NCI-H345 treated with DMSO at 0.1 percent for 48 hours (cell line): ENCODE data around the gene NSG2.
A peak's percentile ranks its signal among the peaks of the same experiment; 100 is the strongest.
"Not testable (repeated sequence)": the region's sequence is repeated elsewhere in the genome, so short reads cannot be mapped to it uniquely, and the experiment has no call there.

Source experiments
- DNase-seq: peaks from one replicate; lab custom pipeline; 2025; ENCODE audit not compliant: unreplicated experiment; lab: John Stamatoyannopoulos, UW

NSG2 gene

GRCh38 chr5:174100490-174100889 is 55.0 kb downstream of the NSG2 start:
- no peak for DNase-seq

- no peak for DNase-seq
Measured at GRCh38 chr5:174101195-174101730, 55.8 kb downstream of the NSG2 start.

DNA sequence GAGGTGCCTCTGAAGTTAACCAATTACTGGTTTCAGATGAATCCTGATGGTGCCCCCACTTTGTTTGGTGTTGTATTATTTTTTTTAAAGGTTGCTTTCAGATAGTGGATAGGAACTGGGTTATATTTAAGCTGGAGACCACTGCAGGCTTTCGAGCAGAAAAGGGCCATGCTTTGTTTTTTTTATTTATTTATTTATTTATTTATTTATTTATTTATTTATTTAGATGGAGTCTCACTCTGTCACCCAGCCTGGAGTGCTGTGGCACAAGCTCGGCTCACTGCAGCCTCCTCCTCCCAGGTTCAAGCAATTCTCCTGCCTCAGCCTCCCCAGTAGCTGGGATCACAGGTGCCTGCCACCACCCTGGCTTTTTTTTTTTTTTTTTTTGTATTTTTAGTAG is 57.1 kb downstream of the NSG2 start:
- not testable (repeated sequence) for DNase-seq

DNA sequence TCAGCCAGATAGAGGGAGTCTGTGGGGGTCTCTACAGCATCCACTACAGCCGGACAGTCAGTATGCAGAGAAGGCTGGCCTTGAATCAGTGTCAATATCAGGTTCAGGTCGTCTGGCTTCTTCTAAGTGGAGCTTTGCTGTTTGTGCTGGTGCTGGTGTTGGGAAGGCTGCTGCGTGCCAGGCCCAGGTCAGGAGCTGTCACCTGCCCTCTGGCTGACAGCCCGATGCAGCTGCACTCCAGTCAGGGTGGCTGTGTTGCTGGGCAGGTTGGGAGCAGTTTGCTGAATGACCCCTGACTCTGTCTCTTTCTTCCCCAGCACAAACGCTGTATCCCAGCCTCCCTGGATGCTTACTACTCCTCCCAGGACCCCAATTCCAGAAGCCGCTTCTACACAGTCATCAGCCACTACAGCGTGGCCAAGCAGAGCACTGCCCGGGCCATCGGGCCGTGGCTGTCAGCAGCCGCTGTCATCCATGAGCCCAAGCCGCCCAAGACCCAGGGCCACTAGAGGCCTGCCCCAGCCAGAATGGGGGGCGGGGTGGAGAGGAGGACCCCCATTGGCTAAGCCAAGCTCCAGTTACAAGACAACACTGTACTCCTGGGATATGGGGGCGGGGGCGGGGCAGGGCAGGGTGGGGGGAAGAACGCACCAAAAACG is 61.6 kb downstream of the NSG2 start:
- DNase-seq, result no peak

DNA sequence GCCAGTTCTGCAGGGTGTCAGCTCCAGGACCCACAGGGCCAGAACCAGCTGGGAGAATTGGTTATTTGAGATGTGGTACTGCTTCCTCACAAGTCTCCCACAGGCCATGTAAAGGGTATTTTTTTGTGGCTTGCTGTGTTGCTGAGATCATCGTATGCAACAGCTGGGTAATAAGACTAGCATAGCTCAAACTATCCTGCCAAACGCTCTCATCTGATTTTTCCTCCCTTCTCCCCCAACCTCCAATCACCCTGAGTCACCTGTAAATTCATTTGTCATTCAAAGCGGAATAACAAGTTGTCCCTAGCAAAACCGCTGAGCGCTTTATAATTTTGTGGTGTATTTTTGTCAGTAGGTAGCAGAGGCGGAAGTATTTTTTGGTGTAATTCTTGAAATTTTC is 63.2 kb downstream of the NSG2 start:
- DNase-seq, result no peak

DNA sequence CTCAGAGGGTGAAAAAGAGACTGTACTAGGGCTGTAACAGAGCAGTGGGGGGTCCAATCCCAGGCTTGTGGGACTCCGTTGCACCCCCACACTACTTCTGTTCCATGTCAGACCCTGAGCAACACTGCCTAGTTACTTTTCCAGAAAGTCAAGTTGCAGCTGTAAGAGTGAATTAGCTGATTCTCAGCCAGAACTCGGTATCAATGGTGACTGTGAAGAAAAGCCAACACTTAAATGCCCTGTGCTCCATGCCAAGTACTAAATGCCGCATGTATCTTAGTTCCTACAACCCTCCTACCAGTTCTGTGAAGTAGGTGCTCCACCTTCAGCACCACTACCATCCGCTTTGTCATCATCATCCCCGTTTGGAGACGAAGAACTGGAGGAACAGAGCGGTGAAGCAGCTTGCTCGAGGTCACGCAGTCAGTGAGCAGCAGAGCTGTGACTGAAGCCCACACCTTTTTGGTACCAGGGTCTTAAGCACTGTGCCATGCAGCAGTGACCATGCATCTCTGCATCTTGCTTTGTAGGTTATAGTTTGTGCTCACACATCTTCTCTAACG is 64.3 kb downstream of the NSG2 start:
- no peak for DNase-seq

GRCh38 chr5:174110310-174110709 is 64.8 kb downstream of the NSG2 start:
- DNase-seq, result no peak

DNA sequence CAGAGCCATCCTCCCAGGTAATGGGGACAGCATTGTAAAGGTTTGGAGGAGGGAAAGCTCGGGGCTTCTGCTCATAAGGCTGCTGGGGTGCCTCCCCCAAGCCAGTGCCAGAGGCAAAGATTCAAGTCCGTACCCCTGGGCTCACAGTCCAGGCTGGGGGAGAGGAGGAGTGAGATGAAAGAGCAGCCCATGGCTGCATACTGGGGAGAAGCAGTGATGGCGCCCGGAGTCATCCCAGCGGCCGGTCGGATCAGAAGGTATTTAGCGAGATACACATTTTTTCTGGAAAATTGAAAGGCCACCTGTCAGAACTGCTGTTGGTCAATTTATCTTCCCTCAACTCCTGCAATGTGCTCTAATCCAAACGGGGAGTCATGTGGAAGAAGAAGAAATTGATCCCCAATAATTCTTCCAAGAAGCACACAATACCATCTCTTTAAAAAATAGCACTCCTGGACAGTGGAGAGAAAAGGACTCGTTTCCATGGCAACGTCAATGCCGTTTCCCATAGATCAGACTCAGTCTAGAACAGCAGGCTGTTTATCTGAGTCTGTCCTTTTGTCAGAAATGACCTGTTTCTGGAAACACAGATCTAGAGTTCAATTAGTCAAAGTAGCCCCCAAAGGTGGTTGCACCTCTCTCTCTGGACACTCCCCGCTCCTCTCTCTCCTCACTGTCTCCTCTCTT is 65.9 kb downstream of the NSG2 start:
- DNase-seq, result no peak

GRCh38 chr5:174115226-174115625 is 69.7 kb downstream of the NSG2 start:
- no peak for DNase-seq

- DNase-seq, result no peak
Measured at GRCh38 chr5:174118823-174119467, 73.4 kb downstream of the NSG2 start.

GRCh38 chr5:174119468-174119881 is 74.0 kb downstream of the NSG2 start:
- no peak for DNase-seq

DNA sequence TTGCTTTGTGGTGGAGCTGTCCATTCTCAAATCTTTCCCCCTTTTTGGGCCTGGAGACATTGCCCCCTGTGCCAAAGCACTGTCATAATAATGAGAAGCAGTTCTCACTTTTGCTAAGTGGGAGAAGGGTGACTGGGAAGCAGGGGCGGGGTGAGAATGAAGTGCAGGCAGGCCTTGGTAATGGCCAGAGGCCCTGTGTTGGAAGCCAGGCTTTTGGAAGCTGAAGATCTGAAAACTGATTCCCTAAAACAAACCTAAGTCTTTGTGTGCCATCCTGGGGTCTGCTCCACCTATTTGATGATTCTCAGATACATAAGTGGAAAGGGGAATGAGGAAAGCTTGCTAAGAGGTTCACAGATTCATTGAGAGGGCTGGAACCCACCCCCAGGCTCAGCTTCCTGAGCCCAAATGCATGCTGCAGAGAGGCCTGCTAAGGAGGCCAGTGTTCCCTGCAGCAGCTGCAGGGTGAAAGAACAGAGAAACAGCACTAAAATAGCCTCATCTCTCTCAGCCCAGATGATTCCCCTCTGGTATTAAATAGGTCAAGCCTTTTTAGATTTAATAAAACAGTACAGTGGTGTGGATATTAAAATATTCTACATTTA is 75.0 kb downstream of the NSG2 start:
- no peak for DNase-seq

- DNase-seq, result no peak
Measured at GRCh38 chr5:174134545-174134944, 89.0 kb downstream of the NSG2 start.

DNA sequence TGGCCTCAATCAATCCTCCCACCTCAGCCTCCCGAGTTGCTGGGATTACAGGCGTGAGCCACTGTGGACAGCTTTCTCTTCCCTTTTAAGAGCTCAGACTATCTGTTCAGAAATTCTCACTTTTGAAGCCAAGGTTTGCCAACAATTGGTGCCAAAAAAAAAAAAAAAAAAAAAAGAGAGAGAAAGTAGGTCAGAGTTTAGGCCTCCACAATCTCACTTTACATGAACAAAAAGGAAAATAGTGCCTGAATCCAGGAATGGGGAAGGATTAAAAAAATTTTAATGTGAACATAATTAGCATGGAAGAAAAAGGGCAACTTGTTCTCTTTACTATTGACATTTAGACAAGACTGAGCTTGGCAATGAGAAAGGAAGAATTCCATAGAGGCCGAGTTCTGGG is 94.1 kb downstream of the NSG2 start:
- no peak for DNase-seq

GRCh38 chr5:174140452-174141020 is 95.0 kb downstream of the NSG2 start:
- no peak for DNase-seq

- no peak for DNase-seq
Measured at GRCh38 chr5:174141398-174141797, 95.9 kb downstream of the NSG2 start.

DNA sequence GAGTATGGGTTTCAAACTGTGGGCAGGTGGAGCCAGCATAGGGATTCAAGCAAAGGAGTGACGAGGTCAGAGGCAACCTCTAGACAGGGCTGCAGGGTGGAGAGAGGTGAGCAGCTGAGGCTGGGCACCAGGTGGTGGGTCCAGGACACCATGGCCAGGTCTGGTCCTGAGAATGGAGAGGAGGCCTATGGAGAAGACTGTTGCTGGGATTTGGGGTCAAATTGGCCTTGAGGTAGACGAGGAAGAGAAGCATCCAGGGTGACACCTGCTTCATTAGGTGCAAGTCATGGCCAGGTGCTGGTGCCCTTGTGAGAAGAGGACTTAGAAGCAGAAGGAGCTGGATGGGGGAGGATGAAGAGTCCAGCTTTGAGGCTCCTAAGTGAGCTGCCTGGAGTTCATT is 99.6 kb downstream of the NSG2 start:
- no peak for DNase-seq

DNA sequence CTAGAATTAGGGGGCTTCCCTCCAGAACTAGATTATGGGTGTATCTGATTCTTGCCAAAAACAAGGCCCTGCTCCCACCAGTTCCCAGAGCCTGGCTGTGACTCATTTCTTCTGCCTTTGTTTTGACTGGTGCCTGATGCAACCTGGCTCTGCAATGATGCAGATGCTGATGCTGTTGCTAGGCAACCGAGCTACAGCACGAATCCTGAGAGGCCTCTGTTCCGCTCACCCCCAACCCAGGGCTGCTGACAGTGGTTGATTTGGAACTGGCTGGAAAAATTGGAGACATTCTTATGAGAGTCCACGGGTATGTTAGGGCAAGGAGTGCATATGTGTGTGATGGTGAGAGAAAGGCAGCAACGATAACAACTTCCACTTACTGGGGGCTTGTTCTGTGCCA is 100.3 kb downstream of the NSG2 start:
- DNase-seq, result peak; percentile 22

- DNase-seq, result no peak
Measured at GRCh38 chr5:174146556-174146955, 101.0 kb downstream of the NSG2 start.

- DNase-seq, result not testable (repeated sequence)
Measured at GRCh38 chr5:174147012-174147411, 101.5 kb downstream of the NSG2 start.

- no peak for DNase-seq
Measured at GRCh38 chr5:174147551-174147950, 102.0 kb downstream of the NSG2 start.
